AG10803 (cell line): Measurements from ENCODE around the gene RAPGEF1.
"Not testable (repeated sequence)": the region's sequence is repeated elsewhere in the genome, so short reads cannot be mapped to it uniquely, and the experiment has no call there.

Experiments used
- DNase-seq: peaks from one replicate; pipeline ENCODE4 v3.0.0; 2010; ENCODE audit warnings: low read depth
- H3K4me3 ChIP-seq: 2 replicates; pipeline ENCODE4 v1.5.1; 2011; ENCODE audit warnings: mild to moderate bottlenecking, low read length, control low read depth
- TF ChIP-seq, protein P1 (sequence below): conservative IDR thresholded peaks from 2 replicates; pipeline ENCODE4 v1.5.1; 2011; ENCODE audit warnings: mild to moderate bottlenecking, low read length, control low read depth, inconsistent platforms

RAPGEF1 gene

GRCh38 chr9:131552030-131552429, 187.8 kb downstream of the RAPGEF1 start:
- DNase-seq, result no peak
- TF ChIP-seq, protein P1, sequence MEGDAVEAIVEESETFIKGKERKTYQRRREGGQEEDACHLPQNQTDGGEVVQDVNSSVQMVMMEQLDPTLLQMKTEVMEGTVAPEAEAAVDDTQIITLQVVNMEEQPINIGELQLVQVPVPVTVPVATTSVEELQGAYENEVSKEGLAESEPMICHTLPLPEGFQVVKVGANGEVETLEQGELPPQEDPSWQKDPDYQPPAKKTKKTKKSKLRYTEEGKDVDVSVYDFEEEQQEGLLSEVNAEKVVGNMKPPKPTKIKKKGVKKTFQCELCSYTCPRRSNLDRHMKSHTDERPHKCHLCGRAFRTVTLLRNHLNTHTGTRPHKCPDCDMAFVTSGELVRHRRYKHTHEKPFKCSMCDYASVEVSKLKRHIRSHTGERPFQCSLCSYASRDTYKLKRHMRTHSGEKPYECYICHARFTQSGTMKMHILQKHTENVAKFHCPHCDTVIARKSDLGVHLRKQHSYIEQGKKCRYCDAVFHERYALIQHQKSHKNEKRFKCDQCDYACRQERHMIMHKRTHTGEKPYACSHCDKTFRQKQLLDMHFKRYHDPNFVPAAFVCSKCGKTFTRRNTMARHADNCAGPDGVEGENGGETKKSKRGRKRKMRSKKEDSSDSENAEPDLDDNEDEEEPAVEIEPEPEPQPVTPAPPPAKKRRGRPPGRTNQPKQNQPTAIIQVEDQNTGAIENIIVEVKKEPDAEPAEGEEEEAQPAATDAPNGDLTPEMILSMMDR, result no peak
- H3K4me3 ChIP-seq, result no peak overlapping the region

DNA sequence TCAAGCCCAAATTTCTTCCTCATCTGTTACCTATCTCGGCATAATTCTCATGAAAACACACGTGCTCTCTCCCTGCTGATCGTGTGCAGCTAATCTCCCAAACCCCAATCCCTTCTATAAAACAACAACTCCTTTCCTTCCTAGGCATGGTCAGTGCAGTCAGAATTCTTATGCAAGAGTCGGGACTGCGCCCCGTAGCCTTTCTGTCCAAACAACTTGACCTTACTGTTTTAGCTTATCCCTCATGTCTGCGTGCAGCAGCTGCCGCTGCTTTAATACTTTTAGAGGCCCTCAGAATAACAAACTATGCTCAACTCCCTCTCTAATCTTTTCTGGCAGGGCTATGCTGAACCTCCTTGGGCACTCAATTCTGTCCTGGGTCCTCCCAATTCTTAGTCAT, 189.4 kb downstream of the RAPGEF1 start:
- not testable (repeated sequence) for H3K4me3 ChIP-seq, DNase-seq

DNA sequence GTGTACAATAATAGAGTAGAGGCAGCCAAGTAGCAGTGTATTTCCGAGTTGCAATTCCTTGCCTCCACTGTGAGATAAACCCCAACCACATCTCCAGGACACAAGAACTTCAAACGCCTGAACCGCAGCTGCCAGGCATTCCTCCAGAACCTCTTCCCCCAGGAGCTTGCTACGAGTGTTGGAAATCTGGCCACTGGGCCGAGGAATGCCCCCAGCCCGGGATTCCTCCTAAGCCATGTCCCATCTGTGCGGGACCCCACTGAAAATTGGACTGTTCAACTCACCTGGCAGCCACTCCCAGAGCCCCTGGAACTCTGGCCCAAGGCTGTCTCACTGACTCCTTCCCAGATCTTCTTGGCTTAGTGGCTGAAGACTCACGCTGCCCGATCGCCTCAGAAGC, 190.7 kb downstream of the RAPGEF1 start:
- H3K4me3 ChIP-seq, DNase-seq: not testable (repeated sequence)

- H3K4me3 ChIP-seq, result peak overlapping the region; percentile 36
- DNase-seq, result no peak
- TF ChIP-seq, protein P1, result 0 out of 2 replicates have a peak, but pooled peaks have one; percentile 9
Measured at GRCh38 chr9:131546336-131547084, 193.4 kb downstream of the RAPGEF1 start.

DNA sequence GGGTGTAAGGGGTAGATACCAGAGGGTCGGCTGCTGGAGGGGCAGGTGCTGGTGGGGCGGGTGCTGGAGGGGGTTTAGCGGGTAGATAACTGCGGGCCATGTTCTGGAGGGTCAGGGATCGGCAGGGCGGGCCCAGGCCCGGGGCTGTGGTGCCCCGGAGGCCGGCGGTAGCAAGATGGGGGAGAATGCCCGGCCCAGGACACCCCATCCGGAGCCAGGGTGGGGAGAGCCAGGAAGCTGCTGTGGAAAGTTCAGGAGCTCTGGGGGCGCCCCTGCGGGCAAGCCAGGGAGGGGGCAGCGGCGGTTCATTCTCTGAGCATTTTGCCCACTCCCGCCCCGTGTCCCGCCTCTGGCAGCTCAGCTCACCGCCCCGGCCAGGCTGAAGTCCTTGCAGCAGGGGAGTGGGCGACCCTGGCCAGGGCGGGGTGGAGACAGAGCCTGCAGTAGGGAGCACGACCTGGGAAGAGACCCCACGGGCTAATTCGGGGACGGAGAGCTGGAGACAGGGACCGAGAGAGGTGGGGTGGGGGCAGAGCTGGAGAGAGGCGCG, 194.0 kb downstream of the RAPGEF1 start:
- no peak for DNase-seq
- TF ChIP-seq, protein P1, result no peak
- H3K4me3 ChIP-seq, result no peak overlapping the region

DNA sequence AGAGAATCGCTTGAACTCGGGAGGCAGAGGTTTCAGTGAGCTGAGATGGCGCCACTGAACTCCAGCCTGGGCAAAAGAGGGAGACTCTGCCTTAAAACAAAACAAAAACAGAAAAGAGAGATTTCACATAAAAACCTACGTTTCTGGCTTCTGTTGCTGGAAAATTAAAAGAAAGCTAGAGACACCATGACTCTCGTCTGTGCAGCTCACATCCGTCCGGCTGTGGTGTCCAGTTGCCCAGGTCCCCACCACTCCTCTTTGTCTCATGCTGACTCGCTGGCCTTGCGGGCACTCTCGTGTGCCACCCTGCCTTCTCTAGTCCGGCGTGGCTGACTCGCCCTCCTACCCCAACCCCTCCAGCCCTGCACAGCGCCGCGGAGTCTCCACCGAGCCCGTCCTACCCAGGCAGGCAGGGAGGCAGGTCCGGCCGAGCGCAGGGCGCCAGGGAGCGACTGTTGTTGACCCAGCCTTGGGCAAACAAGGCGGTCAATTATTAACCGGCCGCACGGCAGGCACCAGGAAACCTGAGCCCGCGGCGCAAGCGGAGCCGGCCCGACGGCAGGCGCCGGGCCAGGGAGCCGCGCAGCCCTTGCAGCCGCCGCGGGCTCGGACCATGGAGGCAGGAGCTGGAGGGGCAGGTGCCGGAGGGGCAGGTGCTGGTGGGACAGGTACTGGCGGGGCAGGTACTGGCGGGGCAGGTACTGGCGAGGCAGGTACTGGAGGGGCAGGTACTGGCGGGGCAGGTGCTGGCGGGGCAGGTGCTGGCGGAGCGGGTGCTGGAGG, 194.7 kb downstream of the RAPGEF1 start, which contains the start of gene PRRT1B:
PRRT1B (plus strand) TSS at position 521 of the 783 bp plus-strand sequence; CDS start at position 614, 93 bp downstream.
- DNase-seq, result no peak
- H3K4me3 ChIP-seq, result no peak within 1 kb of the TSS
- TF ChIP-seq, protein P1, result no peak

DNA sequence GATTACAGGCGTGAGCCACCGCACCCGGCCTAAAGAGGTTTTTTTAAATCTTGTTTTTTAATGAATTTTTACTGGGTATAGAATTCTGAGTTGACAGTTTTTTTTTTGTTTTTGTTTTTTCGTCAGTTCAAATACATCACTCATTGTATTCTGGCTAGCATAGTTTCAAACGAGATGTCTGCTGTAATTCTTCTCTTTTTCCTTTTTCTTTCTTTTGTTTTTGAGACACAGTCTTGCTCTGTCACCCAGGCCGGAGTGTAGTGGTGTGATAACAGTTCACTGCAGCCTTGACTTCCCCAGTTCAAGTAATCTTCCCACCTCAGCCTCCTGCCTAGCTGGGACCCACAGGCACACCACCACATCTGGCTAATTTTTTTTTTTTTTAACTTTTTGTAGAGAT, 196.7 kb downstream of the RAPGEF1 start:
- H3K4me3 ChIP-seq, result no peak overlapping the region
- TF ChIP-seq, protein P1, result no peak
- DNase-seq, result no peak
